NCI-H2196 (cell line): ENCODE measurements around the gene TRIO.

Source experiments
- DNase-seq: peaks from one replicate; lab custom pipeline; 2025; ENCODE audit not compliant: unreplicated experiment; lab: John Stamatoyannopoulos, UW

Gene TRIO

DNA sequence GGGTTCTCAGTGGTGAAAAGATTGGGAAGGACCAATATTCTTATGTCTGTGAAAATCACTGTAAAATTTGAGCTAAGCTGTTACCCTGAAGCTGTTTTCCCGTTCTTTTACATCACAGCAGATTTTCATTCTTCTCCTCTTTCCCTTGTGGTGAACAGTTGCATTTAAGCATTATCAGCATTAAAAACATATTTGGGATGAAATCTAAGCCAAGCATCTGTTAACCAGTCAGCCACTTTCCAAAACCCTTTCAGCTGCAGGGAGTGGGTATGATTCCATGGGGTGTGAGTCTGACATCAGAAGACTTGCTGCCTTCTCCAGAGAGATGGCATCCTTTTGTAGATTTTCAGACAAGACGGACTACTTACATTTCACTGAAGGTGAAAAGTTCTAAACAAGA is 97.2 kb downstream of the TRIO start:
- DNase-seq = no peak

DNA sequence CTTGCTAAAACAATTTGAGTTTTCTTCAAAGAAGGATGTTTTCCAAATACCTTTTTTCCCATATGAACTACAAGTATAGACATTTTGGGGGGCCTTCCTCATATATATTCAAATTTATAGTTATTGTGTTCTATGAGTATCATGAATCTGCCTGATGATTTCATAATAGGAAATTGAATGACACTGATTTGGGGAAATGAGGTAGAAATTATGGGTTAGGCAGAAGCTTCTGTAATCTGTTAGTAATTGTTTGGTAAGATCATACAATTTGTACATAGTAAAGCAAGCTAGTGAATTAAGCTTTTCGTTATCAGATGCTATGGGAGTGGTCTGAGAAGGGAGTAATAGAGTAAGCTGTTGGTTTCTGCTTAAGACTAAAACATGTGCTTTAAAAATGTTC is 98.0 kb downstream of the TRIO start:
- no peak for DNase-seq

DNA sequence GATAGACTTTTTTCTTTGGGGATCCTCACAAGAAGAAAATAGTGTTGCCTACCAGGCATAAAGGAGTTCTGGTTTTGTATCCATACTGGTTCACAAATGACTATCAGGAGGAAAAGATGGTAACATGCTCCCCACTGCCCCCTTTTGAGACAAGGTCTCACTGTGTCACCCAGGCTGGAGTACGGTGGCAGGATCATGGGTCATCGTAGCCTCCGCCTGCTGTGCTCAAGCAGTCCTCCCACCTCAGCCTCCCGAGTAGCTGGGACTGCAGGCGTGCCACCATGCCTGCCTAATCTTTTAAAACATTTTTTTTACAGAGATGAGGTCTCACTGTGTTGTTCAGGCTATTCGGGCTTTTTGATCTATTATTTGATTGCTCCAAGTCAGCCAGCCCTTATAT is 99.3 kb downstream of the TRIO start:
- no peak for DNase-seq

DNA sequence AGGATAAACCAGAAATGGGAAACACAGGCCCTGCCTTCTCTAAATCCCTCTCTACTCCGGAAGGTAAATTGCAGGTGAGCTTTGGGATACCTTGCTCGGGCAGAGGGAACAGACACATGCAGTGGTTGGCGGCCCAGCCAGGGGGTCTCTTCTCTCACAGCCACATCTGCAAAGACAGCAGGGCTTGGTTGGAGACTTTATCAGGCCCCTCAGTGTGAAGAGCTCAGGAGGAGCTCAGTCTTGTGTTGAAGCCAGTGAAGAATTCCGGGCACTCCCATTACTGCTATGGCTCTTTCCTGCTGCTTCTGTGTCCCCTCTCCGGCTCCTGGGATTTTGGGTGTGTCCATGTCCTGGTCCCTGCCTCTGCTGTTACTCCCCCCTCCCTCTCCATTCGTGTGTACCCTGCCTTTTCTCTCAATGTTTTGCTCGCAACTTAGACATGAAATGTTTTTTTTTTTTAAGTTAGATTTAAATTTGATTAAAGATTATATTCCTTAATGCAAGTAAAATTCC is 99.8 kb downstream of the TRIO start:
- no peak for DNase-seq

DNA sequence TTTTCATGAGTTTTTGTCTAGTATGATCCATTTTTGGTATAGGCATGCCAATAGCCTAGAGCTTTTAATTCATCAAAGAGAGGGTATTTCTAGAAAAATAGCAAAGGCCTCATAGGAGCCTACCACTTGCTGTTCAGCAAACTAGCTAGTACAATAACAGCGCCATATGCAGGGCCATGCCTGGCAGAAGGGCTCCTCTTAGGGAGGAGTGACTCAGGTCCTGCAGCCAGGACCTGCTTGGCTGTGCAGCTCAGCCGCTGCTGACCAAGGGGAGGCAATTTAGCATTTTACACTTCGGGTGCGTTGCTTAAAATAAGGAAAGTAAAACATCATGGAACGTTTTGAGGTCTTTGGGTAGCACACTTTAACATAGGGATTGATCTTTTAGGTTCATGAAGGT is 100.6 kb downstream of the TRIO start:
- no peak for DNase-seq

DNA sequence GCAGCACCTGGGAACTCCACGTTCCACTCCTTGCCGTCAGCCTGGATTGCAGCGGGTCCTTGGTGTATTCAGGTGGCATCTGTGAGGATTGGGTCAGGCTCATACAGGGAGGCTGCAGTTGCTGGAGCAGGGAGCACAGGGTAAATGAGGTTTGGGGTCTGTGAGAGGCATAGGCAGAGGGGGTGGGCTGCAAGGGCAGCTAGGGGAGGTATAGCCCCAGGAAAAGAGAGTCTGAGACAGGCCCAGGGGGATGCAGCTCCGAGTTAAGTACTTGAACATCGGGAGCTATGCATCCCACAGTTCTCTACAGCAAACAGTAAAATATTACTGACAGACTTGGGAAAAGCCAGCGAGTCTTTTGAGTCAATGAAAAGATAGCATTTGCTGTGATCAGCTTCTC is 101.6 kb downstream of the TRIO start:
- DNase-seq = no peak

DNA sequence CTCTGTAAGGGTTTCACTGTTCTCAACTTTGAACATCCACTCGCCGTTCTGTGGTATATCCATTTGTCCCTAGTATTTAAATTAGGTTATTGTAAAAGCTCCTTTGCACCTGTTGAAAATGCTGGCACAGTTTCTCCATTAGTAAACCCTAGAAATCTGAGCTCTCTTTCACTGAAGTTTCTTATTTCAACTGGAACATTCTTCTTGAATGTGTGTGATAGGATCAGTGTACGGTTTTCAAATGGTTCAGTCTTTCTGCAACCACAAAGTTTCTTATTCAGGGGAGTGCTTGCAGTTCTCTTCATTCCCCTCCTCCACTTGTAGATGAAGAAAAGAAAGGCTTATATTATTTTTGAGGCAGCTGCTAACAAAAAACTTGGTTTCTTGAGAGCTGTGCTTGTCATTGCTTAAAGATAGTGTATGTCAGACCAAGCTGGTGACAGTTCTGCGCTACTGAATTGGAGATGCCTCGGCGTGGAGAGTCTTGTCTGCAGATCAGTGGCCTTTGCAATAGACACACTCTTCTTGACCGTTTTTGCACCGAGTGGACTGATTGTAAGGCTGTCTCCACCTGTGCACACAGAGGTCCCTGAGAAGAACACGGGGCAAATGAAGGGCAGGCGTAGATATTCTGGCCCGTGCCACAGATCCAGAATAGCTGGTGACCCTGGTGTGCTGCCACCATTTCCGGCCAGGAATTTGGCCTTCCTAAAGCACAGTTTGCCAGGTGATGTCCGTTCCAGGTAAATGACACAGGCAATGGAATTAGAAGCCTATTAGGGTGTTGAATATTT is 102.2 kb downstream of the TRIO start:
- no peak for DNase-seq

DNA sequence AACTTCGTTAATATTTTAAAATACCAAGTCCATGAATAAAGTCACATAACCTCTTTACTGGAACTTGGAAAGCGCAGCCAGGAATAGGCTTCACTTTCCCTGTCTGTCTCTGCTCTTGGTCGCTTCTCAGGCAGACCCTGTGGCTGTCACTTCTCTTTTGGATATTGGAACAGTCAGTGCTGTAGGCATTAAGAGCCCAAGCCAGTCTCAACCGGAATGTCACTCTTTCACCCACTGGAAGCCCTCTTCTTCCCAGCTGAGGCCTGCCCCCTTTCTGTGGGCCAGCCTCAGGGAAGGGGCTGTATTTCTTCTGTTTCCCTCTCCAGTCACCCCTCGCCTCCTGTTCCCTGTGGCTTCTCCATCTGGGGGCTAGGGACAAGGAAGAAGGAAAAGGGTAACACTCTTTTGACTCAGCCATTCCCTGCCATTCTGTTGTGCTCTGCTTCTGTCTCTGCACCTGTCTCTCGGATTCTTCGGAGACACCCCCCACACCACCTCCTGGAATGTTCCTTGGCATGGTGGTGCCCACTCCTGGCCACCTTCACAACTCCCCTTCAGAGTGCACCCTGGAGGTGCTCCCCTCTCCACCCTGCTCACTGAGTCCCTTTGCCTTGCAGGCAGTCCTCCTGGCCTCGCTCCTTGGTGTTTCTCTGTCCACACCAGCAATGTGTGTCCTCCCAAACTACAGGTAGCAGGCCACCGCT is 103.4 kb downstream of the TRIO start:
- DNase-seq = no peak

DNA sequence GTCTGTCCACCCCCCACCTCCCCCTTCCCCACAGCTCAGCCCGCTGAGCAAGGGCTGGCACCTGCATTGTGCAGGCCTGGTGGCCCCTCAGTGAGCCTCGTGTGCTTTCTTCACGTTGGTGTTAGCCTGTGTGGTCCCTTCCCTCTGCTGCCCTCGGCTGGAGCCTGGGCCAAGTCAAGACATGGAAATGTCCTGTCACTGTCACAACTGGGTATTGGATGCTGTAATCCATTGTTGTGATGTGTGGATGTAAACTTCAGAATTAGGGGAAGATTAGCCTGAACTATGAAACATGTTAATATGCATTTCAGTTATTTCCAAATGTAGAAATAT is 103.9 kb downstream of the TRIO start:
- DNase-seq = no peak

DNA sequence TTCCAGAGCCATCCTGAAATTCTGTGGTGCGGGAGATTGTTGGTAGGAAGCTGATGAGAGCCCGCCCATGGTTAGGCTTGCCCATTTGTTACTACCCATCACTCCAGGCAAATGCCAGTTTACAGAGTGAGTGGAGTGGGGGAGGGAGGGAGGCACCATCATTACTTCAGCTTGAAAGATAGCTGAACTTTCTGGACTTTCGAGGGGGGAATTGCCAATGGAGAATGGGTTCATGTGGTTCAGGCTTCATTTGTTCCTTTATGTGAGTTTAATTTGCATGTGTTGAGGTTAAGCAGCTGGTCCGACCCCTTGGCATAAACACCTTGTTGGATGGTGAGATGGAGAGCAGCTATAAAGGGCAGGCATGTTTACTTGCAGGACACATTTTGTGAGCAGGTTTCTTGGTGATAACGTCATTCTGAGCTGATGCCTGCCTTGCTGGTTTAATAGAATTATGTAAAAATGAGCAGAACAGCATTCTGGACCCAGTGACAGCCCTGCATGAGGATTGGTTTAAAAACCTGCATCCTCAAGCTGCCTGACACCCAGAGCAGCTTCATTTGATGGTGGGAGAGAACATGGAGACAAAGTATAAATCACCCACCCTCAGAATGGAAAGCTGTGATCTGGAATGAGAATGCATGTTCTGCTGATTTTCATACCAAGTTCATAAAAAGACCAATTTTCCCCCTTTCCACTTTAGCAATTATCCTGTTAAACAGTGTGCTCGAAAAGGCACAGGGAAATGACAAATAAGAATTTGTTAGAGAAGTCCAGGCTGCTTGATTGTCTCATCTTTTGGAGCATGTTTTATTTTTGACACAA is 106.3 kb downstream of the TRIO start:
- DNase-seq = no peak

DNA sequence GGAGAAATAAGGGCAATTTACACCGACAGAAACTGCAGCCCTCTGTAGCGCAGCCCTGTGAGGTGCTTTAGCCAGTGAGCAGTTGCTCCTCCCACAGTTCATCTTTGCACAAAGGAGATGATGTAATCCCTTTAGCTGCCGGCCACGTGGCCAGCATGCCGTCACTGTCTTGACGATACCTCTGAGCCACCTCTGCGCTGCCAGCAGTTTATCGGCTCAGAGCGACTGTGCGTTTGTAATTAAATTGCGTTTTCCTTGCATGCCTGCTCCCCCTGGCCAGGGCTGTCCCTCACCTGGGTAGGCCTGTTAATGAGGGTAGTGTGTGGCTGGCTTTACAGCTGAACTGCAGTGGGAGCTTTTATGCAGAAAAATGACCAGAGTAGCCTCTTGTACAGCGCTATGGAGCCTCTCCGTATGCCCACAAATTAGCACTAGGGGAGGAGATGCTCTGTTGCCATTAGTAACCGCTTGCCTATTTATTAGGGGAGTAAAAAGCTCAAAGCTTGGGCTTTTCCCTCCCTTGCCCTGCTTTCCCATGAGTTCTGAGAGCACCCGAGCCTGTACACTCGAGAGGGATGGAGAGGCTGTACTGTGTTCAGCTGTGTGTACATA is 107.0 kb downstream of the TRIO start:
- peak; percentile 92 for DNase-seq

DNA sequence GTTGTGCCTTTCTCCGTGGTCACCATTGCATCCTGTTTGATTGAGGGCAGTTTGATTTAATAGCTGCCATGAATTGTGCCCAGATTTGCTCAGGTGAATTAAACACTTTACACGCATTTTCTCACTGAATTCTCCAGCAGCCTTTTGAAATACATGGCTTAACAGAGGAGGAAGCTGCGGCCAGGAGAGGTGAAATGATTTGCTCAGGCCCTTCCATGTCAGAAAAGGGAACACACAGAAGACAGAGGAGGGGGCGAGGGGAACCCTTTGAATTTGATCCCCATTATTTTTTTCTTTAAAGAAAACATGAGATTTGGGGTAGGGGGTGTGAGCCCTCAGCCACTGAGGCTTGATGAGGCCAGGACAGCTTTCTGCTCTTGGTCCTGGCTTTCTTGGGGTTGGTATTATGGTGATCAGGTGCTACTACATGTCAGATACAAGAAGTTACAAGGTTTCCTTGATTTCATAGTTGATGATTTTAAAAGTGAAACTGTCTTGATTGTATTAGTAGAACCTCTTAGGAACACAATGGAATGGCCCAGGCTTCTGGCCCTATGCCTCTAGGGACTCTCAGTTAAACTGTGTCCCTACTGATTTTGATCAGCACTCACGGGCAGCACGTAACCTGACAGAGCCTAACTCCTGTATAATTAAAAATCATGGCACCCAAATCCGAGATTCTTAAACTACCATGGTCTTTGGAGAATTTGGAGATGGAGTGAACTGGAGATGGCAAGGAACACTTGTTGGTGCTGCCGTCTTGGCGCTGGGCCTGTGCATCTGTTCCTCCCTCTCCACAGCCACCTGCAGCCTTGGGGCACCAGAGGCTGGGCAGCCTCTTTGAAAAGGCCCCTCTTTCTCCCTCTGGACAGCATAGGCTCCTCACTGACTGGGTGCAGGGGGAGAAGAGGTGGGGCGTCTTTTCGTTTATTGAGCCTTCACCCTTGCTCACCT is 107.9 kb downstream of the TRIO start:
- DNase-seq = no peak

DNA sequence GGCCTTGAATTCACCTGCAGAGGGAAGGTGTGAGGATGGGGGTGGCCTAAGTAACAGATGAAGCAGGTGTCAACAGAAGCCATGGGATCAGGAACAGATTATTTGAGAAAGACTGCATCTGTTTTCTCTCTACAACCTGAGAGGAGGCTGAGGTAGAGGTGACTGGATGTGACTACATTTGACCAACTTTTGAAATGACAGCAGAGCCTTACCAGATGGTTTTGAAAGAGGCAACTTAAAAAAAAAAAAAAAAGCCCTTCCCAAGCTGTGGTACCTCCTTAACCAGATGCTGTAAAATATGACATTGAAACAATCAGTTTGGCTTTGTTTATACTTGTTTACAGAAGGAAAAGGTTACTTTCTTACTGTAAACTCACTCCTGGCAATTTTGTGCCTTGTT is 108.6 kb downstream of the TRIO start:
- DNase-seq = no peak

DNA sequence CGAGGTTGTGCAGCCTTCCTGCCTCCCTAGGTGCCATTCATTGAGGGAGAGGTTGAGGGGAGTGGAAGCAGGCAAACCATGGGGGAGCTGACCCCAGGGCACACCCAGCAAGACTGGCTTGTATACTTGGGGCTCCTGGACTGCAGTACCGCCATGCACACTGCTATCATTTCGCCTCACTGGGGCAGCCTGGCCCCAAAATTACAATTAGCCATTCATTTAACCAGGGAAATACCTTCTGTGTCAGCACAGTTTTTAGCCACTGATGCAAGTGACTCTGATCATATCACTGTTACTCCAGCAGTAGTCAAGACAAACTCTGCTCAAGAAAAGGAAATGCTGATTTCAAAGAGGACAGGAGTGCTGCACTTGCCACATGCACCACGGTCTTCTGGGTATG is 109.7 kb downstream of the TRIO start:
- DNase-seq = no peak

DNA sequence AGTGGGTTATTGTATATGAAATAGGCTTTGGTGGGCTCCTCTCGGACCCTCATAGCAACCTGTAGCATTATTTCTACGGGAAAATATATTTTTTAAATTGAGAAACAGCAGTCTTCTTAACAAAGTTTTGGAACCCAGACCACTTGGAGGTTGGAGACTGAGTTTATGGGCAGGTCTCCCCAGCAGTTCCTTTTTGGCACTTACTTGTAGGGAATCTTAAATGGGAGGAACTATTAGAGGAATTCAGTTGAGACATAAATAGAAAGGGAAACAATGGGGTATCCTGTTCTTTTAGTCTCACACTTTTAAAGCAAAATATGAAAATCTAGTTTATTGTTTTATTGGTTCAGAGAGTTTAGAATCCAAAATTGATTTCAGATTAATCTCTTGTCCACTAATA is 111.5 kb downstream of the TRIO start:
- DNase-seq = no peak

DNA sequence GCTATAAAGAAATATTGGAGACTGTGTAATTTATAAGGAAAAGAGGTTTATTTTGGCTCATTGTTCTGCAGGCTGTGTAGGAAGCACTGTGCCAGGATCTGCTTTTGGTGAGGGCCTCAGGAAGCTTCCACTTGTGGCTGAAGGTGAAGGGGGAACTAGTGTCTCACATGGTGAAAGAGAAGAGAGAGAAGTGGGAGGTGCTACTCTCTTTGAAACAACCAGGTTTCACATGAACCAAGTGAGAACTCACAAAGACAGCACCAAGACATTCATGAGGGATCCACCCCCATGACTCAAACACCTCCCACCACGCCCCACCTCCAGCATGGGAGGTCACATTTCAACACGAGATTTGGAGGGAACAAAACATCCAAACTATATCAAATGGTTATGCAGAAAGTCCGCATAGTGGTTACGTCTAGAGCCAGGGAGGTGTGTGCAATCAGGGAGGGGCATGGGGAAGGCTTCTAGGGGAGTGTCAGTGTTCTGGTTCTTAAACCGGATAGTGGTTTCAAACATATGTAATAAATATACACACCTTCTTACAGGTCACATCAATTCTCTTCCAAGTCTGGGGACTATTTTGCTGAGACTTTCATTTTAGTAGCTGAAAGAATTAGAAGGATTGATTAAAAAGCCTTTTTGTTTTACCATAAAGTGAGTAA is 113.0 kb downstream of the TRIO start:
- no peak for DNase-seq

DNA sequence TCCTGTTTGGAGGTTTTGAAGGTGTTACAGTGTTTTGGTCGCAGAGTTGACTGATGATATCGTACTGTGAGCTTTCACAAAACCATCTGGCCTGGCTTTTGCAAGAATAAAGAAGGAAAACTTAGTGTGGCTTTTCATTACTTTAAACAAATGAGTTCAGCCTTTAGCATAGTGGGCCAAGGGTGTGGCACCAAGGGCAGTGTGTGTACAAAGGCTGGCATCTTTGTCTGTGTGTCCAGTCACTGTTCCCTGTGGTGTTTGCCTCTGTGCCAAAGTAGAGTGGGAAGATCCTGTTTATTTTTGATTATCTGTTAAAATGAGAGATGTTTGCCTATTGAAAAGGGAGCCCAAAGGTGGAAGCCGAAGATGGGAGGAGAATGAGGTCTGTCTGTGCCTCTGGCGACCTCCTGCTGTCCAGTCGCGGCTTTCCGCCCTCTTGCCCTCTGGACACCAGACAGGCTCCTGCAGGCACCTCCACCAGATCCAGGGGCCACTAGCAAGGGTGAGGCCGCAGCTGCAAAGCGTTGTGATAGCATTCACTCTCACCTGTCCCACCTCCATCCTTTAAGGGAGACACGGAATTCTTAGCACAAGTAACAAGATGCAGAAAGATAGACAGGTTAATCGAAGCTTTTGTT is 113.7 kb downstream of the TRIO start:
- DNase-seq = no peak

DNA sequence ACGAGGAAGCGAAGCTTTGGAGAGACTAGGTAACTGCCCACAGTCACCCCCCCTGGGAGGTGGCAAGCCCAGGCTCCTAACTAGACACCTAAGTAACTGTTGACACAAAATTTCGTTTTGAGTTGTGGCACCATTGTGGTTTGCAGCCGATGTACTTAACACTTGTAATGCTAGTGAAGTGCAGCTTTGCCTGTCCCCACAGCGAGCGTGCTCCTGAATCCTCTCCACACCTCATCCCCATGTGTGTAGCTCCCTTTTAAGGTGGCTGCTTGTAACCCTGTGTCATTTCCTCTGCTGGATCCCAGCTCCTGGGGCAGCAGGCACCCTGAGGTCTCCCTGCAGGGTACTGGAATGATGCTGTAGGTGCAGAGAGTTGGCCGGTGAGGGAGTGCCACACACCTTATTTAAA is 114.9 kb downstream of the TRIO start:
- DNase-seq = no peak

DNA sequence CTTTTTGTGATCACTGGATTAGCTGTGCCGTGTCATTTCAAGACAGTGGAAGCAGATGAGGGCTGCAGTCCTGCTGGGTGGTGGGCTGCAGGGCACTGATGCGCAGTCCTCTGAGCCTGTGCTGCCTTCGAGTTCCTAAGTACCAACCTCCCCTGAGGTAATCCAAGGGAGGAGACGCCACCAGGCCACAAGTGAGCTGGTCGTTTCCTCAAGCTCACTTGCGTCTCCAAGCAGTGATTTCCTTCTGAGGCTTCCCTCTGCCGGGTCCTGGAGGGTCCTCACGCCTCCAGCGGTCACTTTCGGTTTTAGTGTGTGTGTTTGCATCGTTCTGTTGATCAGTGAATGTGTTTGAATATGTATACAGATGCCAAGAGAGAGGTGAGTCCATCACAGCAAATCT is 115.7 kb downstream of the TRIO start:
- DNase-seq = no peak
